CD14-positive monocyte (primary cell): ENCODE data around the gene ACSM2B. TPM values are rescaled to one million over a fixed set of nuclear protein-coding genes. Genes with fewer than 3 reads are reported as not detected.
"Not testable (repeated sequence)": the region's sequence is repeated elsewhere in the genome, so short reads cannot be mapped to it uniquely, and the experiment has no call there.

Source experiments
- DNase-seq, 3 donors: peaks; one replicate each; pipeline ENCODE4 v3.0.0-alpha.2; 2011 to 2022
- H2AFZ ChIP-seq: 2 replicates; pipeline ENCODE4 v1.6.0; 2012; ENCODE audit warnings: mild to moderate bottlenecking, low read depth, low read length, inconsistent platforms; ENCODE audit not compliant: insufficient read depth, poor library complexity, severe bottlenecking
- H3K27ac ChIP-seq, 2 donors: 1 replicate in 1 of 2; 2 replicates in 1 of 2; pipeline ENCODE4 v1.5.1; 2012 to 2013; ENCODE audit warnings: low read length in 2 of 2, control low read depth in 1 of 2, inconsistent platforms in 1 of 2, low read depth in 1 of 2, mild to moderate bottlenecking in 1 of 2
- H3K27me3 ChIP-seq, 2 donors: one replicate each; pipeline versions ENCODE4 v1.6.0 to v1.6.1; 2011 to 2013; ENCODE audit warnings: low read length in 2 of 2; ENCODE audit not compliant: control insufficient read depth in 2 of 2, insufficient read depth in 2 of 2
- H3K36me3 ChIP-seq, 2 donors: replicated peaks in 1 of 2; 1 replicate in 1 of 2; 2 replicates in 1 of 2; pipeline versions ENCODE4 v1.5.1 to v1.6.1; 2012 to 2013; ENCODE audit warnings: low read length in 2 of 2, control low read depth in 1 of 2, inconsistent platforms in 1 of 2, mild to moderate bottlenecking in 1 of 2; ENCODE audit not compliant: insufficient read depth in 2 of 2, control insufficient read depth in 1 of 2
- H3K4me1 ChIP-seq, 2 donors: 1 replicate in 1 of 2; 2 replicates in 1 of 2; pipeline versions ENCODE4 v1.5.1 to v1.6.1; 2012 to 2013; ENCODE audit warnings: low read length in 2 of 2, control low read depth in 1 of 2, inconsistent platforms in 1 of 2, mild to moderate bottlenecking in 1 of 2, moderate library complexity in 1 of 2; ENCODE audit not compliant: insufficient read depth in 2 of 2, control insufficient read depth in 1 of 2
- H3K4me2 ChIP-seq: replicated peaks from 2 replicates; pipeline ENCODE3; 2012; ENCODE audit warnings: low read length, moderate library complexity, mild to moderate bottlenecking; ENCODE audit not compliant: poor library complexity, severe bottlenecking; ENCODE audit errors: extremely low read depth
- H3K4me3 ChIP-seq, 3 experiments: fragments of 200-600 bp in 1 of 3; sonication (generic) in 1 of 3; replicated peaks in 1 of 3; 1 replicate in 2 of 3; 2 replicates in 1 of 3; pipeline ENCODE4 v1.5.1; 2011 to 2013; ENCODE audit warnings: low read length in 3 of 3, mild to moderate bottlenecking in 3 of 3, control low read depth in 2 of 3, low read depth in 2 of 3, inconsistent platforms in 1 of 3, moderate library complexity in 1 of 3
- H3K79me2 ChIP-seq: 2 replicates; pipeline ENCODE4 v1.6.0; 2012; ENCODE audit warnings: mild to moderate bottlenecking, control low read depth, inconsistent platforms, low read length, moderate library complexity; ENCODE audit not compliant: insufficient read depth
- H3K9ac ChIP-seq: 2 replicates; pipeline ENCODE4 v1.6.0; 2017; ENCODE audit warnings: low read length, mild to moderate bottlenecking; ENCODE audit not compliant: insufficient read depth, poor library complexity, severe bottlenecking
- H3K9me3 ChIP-seq, 2 donors: replicated peaks in 1 of 2; 1 replicate in 1 of 2; 2 replicates in 1 of 2; pipeline versions ENCODE4 v1.5.1 to v1.6.1; 2012 to 2013; ENCODE audit warnings: low read length in 2 of 2, control low read depth in 1 of 2; ENCODE audit not compliant: control insufficient read depth in 1 of 2, insufficient read depth in 1 of 2
- H4K20me1 ChIP-seq: 2 replicates; pipeline ENCODE4 v1.6.0; 2012; ENCODE audit warnings: mild to moderate bottlenecking, low read length, control low read depth, moderate library complexity; ENCODE audit not compliant: insufficient read depth
- H3K27ac Mint-ChIP-seq, 7 donors: one replicate each; pipeline ENCODE4 v1.8.0; 2020; ENCODE audit warnings: mild to moderate bottlenecking in 7 of 7, mixed read lengths in 7 of 7, moderate library complexity in 6 of 7, inconsistent platforms in 2 of 7
- H3K27me3 Mint-ChIP-seq, 3 donors: one replicate each; pipeline ENCODE4 v1.8.0; 2021 to 2022; ENCODE audit warnings: low read depth in 3 of 3, mild to moderate bottlenecking in 3 of 3, mixed read lengths in 3 of 3, moderate library complexity in 3 of 3, inconsistent platforms in 1 of 3
- H3K36me3 Mint-ChIP-seq, 2 donors: one replicate each; pipeline ENCODE4 v1.8.0; 2020; ENCODE audit warnings: mixed read lengths in 2 of 2, inconsistent platforms in 1 of 2, mild to moderate bottlenecking in 1 of 2
- H3K4me1 Mint-ChIP-seq: one replicate; pipeline ENCODE4 v1.8.0; 2020; ENCODE audit warnings: mild to moderate bottlenecking, mixed read lengths
- H3K4me3 Mint-ChIP-seq, 2 donors: one replicate each; pipeline ENCODE4 v1.8.0; 2020; ENCODE audit warnings: mild to moderate bottlenecking in 2 of 2, mixed read lengths in 2 of 2, moderate library complexity in 1 of 2
- H3K9me3 Mint-ChIP-seq, 7 donors: one replicate each; pipeline ENCODE4 v1.8.0; 2020 to 2022; ENCODE audit warnings: mixed read lengths in 7 of 7, mild to moderate bottlenecking in 6 of 7, moderate library complexity in 6 of 7, inconsistent platforms in 2 of 7
- WGBS: methylation state at CpG from one replicate; pipeline ENCODE4 v1.1.5; 2013; ENCODE audit warnings: missing lambda C conversion rate; ENCODE audit not compliant: insufficient coverage; 5-methylcytosine and 5-hydroxymethylcytosine counted together
- intact Hi-C, 2 donors: fragments of 100-400 bp; cut with micrococcal nuclease; formaldehyde crosslinking; loops; one replicate each; pipeline versions ENCODE4 v1.15.0 to v1.15.1; 2023
- polyA plus RNA-seq, 3 donors: library from polyadenylated mRNA; depleted of rRNA in 1 of 3; unstranded in 2 of 3; stranded (reverse) in 1 of 3; fragments of 300-500 nt in 2 of 3; fragments of >200 nt in 1 of 3; fragmentation: Illumina TruSeq in 2 of 3; gene quantifications; 1 replicate in 2 of 3; 2 replicates in 1 of 3; pipeline ENCODE4 v1.2.3, GENCODE V29; 2012 to 2021

ACSM2B gene
- polyA plus RNA-seq, 3 donors: not detected

- H3K27me3 Mint-ChIP-seq, H3K4me1 ChIP-seq, H3K79me2 ChIP-seq, H3K9me3 ChIP-seq, H3K27me3 ChIP-seq, DNase-seq, H3K27ac ChIP-seq, H2AFZ ChIP-seq, H4K20me1 ChIP-seq, H3K4me3 ChIP-seq, H3K4me3 Mint-ChIP-seq, H3K36me3 Mint-ChIP-seq, H3K9me3 Mint-ChIP-seq, H3K36me3 ChIP-seq, H3K4me2 ChIP-seq, H3K9ac ChIP-seq, H3K4me1 Mint-ChIP-seq, intact Hi-C loops, H3K27ac Mint-ChIP-seq: not testable (repeated sequence)
- WGBS: 83% methylated on average over 1 of the region's 6 CpGs
Measured at GRCh38 chr16:20589486-20589885, 13.3 kb upstream of the ACSM2B start.

DNA sequence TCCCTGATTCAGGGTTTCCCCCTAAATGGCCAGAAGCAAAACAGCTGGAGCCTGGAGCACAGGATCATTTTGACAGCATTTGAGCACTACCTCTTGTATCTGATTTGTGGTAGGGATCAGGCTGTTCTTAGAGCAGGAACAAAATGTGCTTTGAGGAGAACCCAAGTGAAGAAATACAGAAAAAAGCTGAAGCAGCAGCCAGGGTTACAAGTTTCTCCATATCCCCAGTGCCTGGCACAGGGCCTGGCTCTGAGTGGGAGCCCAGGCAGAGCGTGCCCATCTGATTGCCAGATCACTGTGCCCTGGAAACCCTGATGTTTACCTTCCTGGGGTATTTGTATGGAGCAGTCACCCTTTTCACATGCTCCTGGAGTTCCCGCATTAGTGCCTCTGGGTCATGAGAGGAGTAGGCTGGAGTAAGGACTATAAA lies 11.5 kb upstream of the ACSM2B start:
- H3K9me3 Mint-ChIP-seq, DNase-seq, H3K27ac ChIP-seq, H3K27ac Mint-ChIP-seq, H3K4me1 ChIP-seq, H4K20me1 ChIP-seq, H3K36me3 ChIP-seq, H3K27me3 Mint-ChIP-seq, H3K4me1 Mint-ChIP-seq, H3K4me3 Mint-ChIP-seq, intact Hi-C loops, H3K4me3 ChIP-seq, H3K79me2 ChIP-seq, H2AFZ ChIP-seq, H3K27me3 ChIP-seq, H3K9me3 ChIP-seq, H3K4me2 ChIP-seq, H3K9ac ChIP-seq, H3K36me3 Mint-ChIP-seq: not testable (repeated sequence)
- no CpG with 5 or more reads among the region's 2 CpGs for WGBS

DNA sequence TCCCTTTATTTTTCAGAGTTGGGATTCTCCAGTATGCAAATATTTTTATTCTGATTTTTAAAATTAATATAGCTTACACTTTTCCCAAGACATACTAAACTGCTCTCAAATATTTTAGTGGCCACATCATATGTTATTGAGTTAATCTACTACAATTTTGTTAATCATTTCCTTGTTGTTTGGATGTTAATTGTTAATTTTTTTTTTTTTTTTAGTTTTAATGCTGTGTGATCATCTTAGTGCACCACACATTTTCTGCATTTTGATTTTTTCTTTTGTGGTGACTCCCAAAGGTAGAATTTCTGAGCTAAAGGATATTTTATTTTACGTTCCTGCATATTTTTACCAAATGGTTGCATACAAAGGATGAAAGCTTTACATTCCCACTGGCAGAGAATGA lies 10.5 kb upstream of the ACSM2B start:
- H3K79me2 ChIP-seq, H2AFZ ChIP-seq, H3K4me2 ChIP-seq, H3K4me3 Mint-ChIP-seq, H3K4me3 ChIP-seq, intact Hi-C loops, H3K36me3 Mint-ChIP-seq, H3K4me1 Mint-ChIP-seq, H4K20me1 ChIP-seq, H3K4me1 ChIP-seq, H3K36me3 ChIP-seq, H3K27me3 Mint-ChIP-seq, H3K27ac ChIP-seq, H3K27ac Mint-ChIP-seq, H3K9ac ChIP-seq, H3K9me3 Mint-ChIP-seq, H3K27me3 ChIP-seq, DNase-seq, H3K9me3 ChIP-seq: not testable (repeated sequence)
- no CpG with 5 or more reads among the region's 1 CpG for WGBS

- H3K4me1 ChIP-seq, H3K4me1 Mint-ChIP-seq, H3K9me3 ChIP-seq, H2AFZ ChIP-seq, H3K27ac ChIP-seq, H3K79me2 ChIP-seq, intact Hi-C loops, H4K20me1 ChIP-seq, DNase-seq, H3K27me3 ChIP-seq, H3K36me3 Mint-ChIP-seq, H3K27me3 Mint-ChIP-seq, H3K4me3 ChIP-seq, H3K9ac ChIP-seq, H3K4me3 Mint-ChIP-seq, H3K4me2 ChIP-seq, H3K36me3 ChIP-seq, H3K9me3 Mint-ChIP-seq: not testable (repeated sequence)
- WGBS: 100% methylated on average over 1 of the region's 6 CpGs
- peak overlapping the region in 1 of 7 donors; percentile 66 for H3K27ac Mint-ChIP-seq
Measured at GRCh38 chr16:20586112-20586511, 9.9 kb upstream of the ACSM2B start.
